ENCODE measurements around the gene RMND5B.
"Not testable (repeated sequence)": the region's sequence is repeated elsewhere in the genome, so short reads cannot be mapped to it uniquely, and the experiment has no call there.

The RMND5B gene

GRCh38 chr5:178114325-178115135 is 16.3 kb upstream of the RMND5B start:
- peak; percentile 59 for DNase-seq

DNA sequence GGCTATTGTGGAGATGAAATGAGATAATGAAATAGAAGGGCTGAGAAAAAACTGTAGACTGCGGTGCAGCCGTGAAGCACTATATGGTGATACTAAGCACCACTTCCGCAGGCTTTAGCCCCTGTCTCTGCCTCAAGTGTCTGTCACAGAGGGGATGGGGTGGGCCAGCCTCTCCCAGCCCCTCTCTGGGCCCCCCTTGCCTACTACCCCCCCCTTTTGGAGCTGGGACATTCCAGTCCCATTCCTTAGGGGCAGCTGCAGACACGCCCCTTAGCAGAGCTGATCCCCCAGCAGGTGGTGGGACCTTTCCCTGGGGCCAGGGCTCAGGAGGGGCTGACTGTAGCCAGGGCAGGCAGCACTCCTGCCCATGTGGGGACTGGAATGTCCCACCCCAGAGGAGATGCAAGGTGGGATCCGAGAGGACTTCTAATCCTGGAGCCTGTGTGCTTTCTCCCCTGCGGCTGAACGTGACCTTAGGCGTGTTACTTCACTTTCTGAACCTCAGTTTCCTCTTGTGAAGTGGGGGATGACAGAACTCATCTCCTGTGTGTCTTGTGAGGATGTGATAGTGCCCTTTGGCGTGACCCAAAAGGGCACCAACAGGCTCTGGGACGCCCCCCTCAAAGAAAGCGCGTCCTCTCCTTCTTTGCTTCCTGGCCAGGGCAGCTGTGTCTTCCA is 15.5 kb upstream of the RMND5B start:
- DNase-seq = peak; percentile 39

DNA sequence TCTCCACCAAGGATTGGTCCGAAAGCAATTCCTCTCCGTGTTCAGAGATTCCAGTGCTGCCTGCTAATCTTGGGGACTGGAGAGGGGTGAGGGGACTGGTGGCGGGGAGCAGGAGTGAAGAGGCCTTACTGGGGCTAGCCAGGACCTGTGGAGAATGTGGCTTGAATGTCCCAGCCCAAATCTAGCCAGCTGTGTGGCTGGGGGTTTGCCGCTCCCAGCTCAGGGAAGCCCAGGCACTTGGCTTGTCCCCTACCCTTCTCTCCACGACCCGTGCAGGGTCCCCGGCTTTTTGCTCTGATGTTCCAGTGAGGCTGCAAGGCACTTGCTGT is 15.0 kb upstream of the RMND5B start:
- no peak for DNase-seq

DNA sequence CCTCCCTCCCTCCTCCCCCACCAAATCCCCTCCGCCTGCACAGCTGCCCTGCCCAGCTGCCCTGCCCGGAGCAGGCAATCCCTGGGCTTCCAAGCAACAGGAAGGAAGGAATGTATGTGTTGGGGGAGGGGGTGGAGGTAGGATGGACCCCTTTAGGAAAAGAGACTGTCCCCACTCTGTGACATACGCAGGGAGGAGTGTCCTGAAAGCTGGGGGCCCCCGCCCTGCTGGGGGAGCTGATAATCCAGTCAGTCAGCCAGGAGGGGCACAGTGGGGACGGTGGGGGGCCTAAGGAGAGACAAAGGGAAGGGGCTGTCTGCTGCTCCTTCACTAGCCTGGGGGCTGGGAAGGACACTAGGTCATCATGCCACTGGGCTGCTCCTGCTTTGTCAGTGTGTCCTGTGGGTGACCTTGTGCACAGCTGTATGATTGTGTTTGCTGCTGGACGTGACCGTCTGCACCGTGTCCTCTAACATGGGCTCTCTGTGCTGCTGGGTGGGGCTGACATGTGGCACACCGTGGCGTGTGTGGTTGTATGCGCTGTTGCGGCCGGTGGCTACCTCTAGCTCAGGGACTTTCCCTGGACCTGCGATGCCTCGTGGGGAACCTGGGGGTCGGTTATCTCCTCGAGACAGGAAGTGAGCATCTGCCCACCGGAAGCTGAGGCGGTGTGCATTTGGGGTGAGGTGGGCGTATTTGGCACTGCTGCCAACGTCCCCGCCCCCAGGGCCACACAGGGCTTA is 14.5 kb upstream of the RMND5B start:
- peak; percentile 68 for DNase-seq

- no peak for DNase-seq
Measured at GRCh38 chr5:178117923-178118701, 12.7 kb upstream of the RMND5B start.

- DNase-seq = no peak
Measured at GRCh38 chr5:178119915-178120606, 10.8 kb upstream of the RMND5B start.

DNA sequence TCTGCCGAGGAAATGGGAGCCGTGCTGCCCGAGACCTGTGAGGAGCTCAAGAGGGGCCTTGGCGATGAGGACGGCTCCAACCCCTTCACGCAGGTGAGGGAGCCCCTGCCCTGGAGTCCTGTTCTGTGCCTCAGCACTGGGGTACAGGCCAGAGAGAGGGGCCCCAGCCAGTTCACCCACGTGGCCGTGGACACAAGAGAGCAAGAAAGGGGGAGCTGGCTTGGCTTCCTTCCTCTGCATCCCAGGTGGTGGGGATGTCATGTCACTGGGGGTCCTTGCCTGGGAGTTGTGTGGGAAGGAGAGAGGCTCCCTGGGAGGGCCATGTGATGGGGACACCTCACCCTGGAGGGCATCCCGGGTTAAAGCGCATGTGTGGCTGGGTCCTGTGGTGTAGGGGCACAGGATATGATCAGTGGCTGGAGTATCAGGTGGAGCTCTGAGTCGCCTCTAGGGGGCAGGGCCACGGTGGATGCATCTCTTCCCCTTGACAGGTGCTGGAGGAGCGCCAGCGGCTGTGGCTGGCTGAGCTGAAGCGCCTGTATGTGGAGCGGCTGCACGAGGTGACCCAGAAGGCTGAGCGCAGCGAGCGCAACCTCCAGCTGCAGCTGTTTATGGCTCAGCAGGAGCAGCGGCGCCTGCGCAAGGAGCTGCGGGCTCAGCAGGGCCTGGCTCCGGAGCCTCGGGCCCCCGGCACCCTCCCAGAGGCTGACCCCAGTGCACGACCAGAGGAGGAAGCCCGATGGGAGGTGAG is 10.0 kb upstream of the RMND5B start:
- DNase-seq = peak; percentile 83

DNA sequence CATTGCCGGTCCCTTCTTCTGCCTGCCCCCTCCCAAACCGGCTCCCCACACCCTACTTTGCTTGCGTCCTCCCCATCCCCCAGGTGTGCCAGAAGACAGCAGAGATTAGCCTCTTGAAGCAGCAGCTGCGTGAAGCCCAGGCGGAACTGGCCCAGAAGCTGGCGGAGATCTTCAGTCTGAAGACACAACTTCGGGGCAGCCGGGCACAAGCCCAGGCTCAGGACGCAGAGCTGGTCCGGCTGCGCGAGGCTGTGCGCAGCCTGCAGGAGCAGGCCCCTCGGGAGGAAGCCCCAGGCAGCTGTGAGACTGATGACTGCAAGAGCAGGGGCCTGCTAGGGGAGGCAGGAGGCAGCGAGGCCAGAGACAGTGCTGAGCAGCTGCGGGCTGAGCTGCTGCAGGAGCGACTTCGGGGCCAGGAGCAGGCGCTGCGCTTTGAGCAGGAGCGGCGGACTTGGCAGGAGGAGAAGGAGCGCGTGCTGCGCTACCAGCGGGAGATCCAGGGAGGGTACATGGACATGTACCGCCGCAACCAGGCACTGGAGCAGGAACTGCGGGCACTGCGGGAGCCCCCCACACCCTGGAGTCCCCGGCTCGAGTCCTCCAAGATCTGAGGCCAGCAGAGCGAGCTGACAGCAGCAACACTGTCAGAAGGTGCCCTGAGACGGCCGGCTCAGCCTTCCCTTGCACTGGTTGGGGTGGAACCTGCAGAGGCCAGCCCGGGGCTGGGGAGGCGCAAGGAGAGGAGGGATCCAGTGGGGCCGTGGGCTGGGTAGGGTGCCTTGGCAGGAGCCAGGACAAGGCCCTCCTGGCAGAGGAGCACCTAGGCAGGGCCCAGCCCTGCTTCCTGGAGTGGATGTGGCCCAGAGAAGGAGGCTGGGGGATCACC is 9.2 kb upstream of the RMND5B start:
- DNase-seq = no peak

DNA sequence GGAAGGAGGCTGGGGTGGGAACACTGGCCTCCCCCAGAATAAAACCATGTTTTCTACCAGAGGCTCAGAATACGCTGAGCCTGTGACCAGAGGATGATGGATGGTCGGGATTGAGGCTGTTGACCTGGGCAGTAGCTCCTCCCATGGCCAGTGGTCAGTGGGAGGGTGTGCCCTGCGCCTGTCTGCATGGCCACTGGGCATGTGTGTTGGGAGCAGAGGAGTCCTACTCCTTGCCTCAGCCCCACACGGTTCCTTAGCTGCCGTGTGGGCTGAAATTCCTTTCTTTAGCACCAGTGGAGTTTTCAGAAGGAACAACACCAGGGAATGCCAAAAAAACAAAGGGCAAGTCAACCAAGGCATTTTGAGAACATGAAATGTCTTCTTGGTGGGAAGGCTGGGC is 8.5 kb upstream of the RMND5B start:
- DNase-seq = no peak

DNA sequence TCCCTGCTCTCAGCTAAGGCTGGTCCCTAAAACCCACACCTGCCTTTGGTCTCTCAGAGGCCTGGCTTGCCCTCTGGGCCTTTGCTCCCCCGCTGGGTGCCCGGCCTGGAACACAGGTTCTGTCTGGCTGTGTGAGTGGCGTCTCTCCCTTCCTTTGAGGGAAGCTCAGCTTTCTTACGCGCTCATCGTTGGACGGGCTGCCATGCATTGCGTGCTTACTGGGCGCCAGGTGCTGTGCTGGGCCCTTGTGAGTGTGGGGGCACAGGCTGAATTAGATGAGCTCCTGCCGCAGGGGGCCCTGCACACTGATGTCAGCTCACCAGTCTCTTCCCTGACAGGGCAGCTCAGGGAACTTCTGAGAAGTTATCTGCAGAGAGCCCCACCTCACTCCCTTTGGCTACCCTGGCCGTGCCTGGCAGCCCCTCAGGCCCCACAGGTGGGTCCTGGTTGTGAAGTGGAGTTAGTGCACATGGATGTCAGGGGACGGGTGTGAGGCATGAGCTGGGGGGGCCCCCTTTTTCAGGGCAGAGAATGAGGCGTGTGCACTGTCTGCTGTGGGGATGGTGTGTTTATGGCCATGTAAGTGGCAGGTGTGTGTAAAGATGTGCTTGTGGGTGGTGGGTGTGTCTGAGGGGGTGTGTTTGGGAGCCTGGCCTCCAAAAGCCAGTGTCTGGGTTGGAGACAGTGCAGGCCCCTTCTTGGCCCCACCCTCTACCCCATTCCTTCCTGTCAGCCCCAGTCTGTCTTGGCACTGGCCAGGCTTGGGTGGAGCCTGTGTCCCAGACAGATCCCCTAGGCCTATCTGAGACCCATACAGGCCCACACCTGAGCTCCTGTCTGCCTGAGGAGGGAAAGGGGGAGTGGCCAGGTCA is 7.5 kb upstream of the RMND5B start:
- no peak for DNase-seq

GRCh38 chr5:178123966-178124925 is 6.6 kb upstream of the RMND5B start:
- DNase-seq = no peak

GRCh38 chr5:178125253-178125906 is 5.4 kb upstream of the RMND5B start:
- DNase-seq = no peak

- DNase-seq = no peak
Measured at GRCh38 chr5:178126556-178126955, 4.3 kb upstream of the RMND5B start.

DNA sequence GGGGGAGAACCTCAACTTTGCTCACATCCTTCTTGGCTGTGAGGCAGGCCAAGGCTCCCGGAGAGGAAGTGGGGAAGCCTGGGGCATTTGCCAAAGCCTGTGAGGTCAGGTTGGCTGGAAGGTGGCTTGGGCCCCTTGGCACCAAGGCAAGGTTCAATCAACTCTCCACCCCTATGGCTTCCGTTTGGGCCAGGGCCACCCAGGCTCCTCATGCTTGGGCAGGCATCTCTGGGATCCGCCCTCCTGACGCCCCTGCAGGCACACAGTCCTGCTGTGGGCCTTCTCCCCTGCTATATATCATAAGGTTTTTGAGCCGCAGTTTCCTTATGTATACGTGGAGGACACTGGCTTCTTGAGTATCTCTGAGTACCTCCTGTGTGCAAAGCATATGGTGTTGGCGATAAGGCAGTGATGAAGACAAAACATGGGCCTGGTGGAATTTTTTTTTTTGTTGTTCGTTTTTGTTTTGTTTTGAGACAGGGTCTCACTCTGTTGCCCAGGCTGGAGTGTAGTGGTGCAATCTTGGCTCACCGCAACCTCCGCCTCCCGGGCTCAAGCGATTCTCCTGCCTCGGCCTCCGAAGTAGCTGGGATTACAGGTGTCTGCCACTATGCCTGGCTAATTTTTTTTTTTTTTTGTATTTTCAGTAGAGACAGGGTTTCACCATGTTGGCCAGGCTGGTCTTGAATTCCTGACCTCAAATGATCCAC is 3.4 kb upstream of the RMND5B start:
- not testable (repeated sequence) for DNase-seq

GRCh38 chr5:178129296-178129695 is 1.5 kb upstream of the RMND5B start:
- DNase-seq = no peak

DNA sequence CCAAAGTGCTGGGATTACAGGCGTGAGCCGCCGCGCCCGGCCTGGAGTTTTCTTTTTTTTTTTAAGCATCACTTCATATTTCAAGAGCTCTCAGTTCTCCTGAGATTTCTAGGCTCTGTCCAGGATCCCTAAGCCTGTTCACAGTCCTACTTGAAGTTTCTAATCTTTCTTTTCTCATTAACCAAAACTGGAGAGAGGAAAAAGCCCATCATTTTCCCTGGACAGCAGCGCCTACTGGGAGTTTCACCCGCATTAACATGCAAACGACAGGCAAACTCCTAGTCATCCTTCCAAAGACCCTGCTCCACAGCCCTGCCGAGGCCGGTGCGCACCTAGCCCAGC is 609 bp upstream of the RMND5B start:
- DNase-seq = not testable (repeated sequence)

DNA sequence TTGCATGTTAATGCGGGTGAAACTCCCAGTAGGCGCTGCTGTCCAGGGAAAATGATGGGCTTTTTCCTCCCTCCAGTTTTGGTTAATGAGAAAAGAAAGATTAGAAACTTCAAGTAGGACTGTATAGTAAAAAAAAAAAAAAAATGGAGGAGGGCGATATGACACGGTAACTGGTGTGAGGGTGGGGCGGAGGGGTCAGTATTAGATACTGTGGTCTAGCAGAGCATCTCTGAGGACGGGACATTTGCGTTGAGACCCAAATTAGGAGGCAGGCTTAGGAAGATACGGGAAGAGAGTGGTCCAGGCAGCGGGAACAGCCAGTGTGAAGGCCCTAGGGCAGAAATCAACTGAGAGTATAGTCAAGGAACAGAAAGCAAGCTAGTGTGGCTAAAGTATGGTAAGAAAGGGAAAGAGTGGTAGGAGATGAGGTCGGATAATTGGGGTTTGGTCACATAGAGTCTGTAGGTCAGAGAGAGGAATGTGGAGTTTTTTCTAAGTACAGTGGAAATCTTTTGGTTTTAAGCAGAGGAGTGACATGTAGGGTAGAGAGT is 707 bp downstream of the RMND5B start:
- no peak for DNase-seq
